Measurements from ENCODE around the gene RPS19.

DNA sequence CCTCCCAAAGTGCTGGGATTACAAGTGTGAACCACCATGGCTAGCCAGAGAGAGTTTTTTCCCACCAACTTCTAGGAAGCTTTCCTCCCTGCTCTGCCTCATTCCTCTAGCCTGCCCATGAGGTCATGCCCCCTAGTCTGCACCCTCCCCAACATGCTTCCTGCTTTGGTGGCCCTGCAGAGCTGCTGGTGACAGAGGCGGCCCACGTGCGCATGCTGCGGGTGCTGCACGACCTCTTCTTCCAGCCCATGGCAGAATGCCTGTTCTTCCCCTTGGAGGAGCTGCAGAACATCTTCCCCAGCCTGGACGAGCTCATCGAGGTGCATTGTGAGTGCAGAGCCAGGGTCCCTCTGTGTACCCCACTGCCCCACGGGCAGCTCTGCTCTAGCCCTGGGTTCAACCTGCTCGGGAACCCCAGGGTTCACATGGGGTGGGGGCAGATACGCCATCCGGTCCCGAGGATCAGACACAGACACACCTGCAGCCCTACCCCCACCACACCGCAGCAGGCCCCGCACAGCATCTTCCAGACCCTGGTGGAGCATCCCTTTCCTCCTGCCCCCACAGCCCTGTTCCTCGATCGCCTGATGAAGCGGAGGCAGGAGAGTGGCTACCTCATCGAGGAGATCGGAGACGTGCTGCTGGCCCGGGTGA is 41.8 kb downstream of the RPS19 start:
- TF ChIP-seq, protein P1, sequence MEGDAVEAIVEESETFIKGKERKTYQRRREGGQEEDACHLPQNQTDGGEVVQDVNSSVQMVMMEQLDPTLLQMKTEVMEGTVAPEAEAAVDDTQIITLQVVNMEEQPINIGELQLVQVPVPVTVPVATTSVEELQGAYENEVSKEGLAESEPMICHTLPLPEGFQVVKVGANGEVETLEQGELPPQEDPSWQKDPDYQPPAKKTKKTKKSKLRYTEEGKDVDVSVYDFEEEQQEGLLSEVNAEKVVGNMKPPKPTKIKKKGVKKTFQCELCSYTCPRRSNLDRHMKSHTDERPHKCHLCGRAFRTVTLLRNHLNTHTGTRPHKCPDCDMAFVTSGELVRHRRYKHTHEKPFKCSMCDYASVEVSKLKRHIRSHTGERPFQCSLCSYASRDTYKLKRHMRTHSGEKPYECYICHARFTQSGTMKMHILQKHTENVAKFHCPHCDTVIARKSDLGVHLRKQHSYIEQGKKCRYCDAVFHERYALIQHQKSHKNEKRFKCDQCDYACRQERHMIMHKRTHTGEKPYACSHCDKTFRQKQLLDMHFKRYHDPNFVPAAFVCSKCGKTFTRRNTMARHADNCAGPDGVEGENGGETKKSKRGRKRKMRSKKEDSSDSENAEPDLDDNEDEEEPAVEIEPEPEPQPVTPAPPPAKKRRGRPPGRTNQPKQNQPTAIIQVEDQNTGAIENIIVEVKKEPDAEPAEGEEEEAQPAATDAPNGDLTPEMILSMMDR (IDR thresholded peaks at IDR 0.05) = no peak
- no peak for TF ChIP-seq POLR2A (IDR thresholded peaks at IDR 0.05; ENCODE audit: low read depth)

All from esophagus muscularis mucosa (tissue), 3 donors.